GM10847 (cell line): ENCODE data around the gene MAP4K4.

ENCODE experiments used
- POLR2A ChIP-seq: IDR thresholded peaks from 2 replicates; pipeline ENCODE4 v1.6.1; 2011; ENCODE audit not compliant: insufficient read length; ENCODE audit errors: extremely low read depth

Gene MAP4K4

DNA sequence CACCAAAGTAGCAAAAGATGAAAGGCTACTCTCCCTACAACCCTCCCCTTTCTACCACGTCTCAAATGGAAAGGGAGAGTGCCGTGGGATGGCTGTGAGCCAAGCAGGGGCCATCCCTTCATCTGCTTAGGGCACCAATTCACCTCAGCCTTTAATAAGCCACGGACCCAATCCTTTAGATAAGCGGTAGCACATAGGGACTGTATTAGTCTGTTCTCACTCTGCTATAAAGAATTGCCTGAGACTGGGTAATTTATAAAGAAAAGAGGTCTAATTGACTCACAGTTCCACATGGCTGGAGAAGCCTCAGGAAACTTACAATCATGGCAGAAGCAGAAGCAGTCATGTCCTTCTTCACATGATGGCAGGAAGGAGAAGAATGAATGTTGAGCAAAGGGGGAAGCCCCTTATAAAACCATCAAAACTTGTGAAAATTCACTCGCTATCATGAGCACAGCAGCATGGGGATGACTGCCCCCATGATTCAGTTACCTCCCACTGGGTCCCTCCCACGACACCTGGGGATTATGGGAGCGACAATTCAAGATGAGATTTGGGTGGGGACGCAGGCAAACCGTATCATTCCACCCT, 208.3 kb downstream of the MAP4K4 start:
- no peak for TF ChIP-seq POLR2A

- TF ChIP-seq POLR2A: no peak
Measured at GRCh38 chr2:101909760-101910159, 212.3 kb downstream of the MAP4K4 start.

DNA sequence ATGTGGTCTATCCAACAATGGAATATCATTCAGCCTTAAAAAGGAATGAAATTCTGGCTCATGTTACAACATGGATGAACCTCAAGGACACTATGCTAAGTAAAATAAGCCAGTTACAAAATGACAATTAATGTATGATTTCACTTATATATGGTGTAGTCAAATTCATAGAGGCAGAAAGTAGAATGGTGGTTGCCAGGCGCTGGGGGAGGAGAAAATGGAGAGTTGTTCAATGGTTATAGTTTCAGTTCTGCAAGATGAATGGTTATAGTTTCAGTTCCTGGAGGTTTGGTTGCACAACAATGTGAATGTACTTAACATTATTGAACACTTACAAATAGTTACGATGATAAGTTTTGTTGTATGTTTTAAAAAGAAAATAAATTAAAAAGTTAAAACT, 215.0 kb downstream of the MAP4K4 start:
- TF ChIP-seq POLR2A: no peak

GRCh38 chr2:101921319-101921952, 223.9 kb downstream of the MAP4K4 start:
- TF ChIP-seq POLR2A: no peak

- TF ChIP-seq POLR2A: no peak
Measured at GRCh38 chr2:101921953-101922325, 224.4 kb downstream of the MAP4K4 start.

GRCh38 chr2:101930019-101930418, 232.5 kb downstream of the MAP4K4 start:
- TF ChIP-seq POLR2A: no peak

GRCh38 chr2:101930847-101931246, 233.3 kb downstream of the MAP4K4 start:
- no peak for TF ChIP-seq POLR2A

- TF ChIP-seq POLR2A: no peak
Measured at GRCh38 chr2:101931402-101931801, 233.9 kb downstream of the MAP4K4 start.

DNA sequence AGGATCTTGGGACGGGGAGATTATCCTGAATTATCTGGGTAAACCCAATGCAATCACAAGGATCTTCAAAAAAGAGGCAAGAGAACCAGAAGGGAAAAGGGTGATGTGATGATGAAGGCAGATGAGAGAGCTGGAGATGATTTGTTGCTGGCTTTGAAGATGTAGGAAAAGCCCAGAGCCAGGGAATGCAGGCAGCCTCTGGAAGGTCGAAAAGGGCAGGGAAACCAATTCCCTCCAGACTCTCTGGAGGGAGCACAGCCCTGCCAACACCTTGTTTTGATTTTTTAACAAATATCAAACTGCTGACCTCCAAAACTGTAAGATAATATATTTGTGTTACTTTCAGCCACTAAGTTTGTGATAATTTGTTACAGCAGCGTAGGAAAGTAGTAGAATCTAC, 245.3 kb downstream of the MAP4K4 start:
- no peak for TF ChIP-seq POLR2A
